GM10248 (cell line): Measurements from ENCODE around the gene MRPL48.
A peak's percentile ranks its signal among the peaks of the same experiment; 100 is the strongest.
"Not testable (repeated sequence)": the region's sequence is repeated elsewhere in the genome, so short reads cannot be mapped to it uniquely, and the experiment has no call there.

Experiments used
- CTCF ChIA-PET: fragments of 300-600 bp; sonication (Branson Sonifier 250); formaldehyde crosslinking; extraction: SDS; loops from one replicate; lab custom pipeline; 2021; ENCODE audit warnings: antibody characterized with exemption; lab: Yijun Ruan, JAX
- POLR2A ChIA-PET: fragments of 350-650 bp; sonication (Branson Sonifier 250); formaldehyde crosslinking; extraction: SDS; loops from one replicate; lab custom pipeline; 2020; ENCODE audit warnings: antibody characterized with exemption; lab: Yijun Ruan, JAX
- DNase-seq: peaks from one replicate; pipeline ENCODE4 v3.0.0; 2012; ENCODE audit errors: extremely low spot score
- TF ChIP-seq, protein P1 (sequence below): IDR thresholded peaks from 2 replicates; pipeline ENCODE4 v1.5.1; 2012; ENCODE audit warnings: mild to moderate bottlenecking, low read depth; ENCODE audit errors: extremely low read depth, missing control alignments, control extremely low read depth

Gene MRPL48

GRCh38 chr11:73872749-73873357 is 85.2 kb downstream of the MRPL48 start:
- DNase-seq = no peak
- TF ChIP-seq, protein P1, sequence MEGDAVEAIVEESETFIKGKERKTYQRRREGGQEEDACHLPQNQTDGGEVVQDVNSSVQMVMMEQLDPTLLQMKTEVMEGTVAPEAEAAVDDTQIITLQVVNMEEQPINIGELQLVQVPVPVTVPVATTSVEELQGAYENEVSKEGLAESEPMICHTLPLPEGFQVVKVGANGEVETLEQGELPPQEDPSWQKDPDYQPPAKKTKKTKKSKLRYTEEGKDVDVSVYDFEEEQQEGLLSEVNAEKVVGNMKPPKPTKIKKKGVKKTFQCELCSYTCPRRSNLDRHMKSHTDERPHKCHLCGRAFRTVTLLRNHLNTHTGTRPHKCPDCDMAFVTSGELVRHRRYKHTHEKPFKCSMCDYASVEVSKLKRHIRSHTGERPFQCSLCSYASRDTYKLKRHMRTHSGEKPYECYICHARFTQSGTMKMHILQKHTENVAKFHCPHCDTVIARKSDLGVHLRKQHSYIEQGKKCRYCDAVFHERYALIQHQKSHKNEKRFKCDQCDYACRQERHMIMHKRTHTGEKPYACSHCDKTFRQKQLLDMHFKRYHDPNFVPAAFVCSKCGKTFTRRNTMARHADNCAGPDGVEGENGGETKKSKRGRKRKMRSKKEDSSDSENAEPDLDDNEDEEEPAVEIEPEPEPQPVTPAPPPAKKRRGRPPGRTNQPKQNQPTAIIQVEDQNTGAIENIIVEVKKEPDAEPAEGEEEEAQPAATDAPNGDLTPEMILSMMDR = no peak
- POLR2A ChIA-PET = no interaction called here
- CTCF ChIA-PET = interaction anchor here (0.8 kb wide), 1 partner anchor 10 kb away, joined by 3 read pairs; no protein-coding TSS in a partner anchor

DNA sequence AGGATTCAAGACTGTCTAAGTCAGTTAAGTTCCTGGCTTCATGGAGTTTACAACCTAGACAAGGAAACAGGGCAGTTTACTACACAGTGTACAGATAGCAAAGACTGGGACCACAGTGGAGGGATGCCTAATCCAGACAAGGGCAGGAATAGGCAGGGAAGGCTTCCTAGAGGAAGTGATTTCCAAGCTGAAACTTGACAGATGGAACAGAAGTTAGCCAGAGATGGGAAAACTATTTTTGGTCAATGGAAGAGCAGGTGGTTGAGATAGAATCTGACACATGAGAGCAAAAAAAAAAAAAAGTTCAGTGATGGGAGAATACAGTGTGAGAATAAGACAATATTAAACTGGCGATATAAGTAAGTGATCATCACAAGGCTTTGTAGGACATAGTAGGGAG is 87.7 kb downstream of the MRPL48 start:
- CTCF ChIA-PET = no interaction called here
- POLR2A ChIA-PET = no interaction called here
- DNase-seq = no peak
- TF ChIP-seq, protein P1 = no peak

DNA sequence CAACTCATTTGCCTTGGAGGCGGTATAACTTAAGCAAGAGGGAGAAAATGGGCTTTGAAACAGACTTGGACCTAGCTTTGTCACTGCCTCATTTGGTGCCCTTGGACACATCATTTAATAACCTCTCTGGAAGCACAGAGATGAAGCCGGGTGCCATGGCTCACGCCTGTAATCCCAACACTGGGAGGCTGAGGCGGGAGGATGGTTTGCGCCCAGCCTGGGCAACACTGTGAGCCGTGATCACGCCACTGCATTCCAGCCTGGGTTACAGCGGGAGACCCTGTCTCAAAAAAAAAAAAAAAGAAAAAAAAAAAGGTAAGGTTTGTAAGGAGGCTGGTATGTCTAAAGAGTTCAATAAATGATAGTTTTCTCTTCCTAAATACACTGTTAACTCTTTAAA is 88.2 kb downstream of the MRPL48 start:
- DNase-seq = no peak
- TF ChIP-seq, protein P1 = no peak
- ChIA-PET POLR2A (no interaction called here), CTCF (no interaction called here)

DNA sequence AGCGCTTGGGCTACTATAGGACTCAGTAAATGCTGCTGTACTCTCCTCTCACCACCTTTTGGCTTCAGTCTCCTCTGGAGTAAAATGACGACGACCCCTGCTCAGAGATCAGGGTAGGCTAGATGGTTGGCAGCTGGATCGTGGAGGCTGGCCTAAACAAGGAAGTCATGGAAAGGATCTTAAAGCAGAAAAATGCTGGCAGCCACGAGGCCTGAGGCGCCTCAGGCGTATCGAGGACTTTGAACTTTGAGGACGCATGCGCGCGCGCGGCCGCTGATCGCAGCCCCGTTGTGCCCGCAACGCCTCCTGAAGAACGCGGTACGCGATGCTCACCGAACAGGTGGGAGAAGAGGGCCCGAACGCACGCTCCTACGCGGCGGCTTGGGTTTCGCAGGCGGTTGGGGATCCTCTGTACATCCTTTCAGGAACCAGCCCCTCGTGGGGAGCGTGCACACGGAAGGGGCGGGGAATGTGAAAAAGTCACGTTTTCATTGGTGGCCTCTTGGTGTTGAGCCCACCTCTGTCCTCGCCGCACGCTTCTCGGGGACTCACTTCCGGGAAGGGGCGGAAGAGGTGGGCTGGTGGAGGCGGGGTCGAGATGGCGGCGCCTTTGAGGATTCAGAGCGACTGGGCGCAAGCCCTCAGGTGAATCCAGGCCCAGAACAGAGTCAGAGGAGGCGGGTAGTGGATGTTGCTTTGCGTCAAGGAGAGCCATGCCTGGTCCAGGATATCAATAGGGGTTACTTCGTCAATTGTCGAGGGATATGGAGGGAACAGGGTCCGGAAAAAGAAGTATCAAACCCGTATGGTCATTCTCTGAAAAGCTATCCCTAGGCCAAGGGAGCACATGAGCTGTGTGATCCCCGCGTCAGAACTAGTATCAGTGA is 89.0 kb downstream of the MRPL48 start, which contains the start of the genes COA4 and PAAF1:
TSS of gene COA4 (minus strand) at position 423 of the 887 bp plus-strand sequence. CDS start 3,468 bp downstream, outside the sequence.
TSS of gene PAAF1 (plus strand) at position 576 of the 887 bp plus-strand sequence. CDS start at position 599, 23 bp downstream.
- TF ChIP-seq, protein P1 = no peak
- ChIA-PET POLR2A (no interaction called here), CTCF (no interaction called here)
- DNase-seq = peak; percentile 98

DNA sequence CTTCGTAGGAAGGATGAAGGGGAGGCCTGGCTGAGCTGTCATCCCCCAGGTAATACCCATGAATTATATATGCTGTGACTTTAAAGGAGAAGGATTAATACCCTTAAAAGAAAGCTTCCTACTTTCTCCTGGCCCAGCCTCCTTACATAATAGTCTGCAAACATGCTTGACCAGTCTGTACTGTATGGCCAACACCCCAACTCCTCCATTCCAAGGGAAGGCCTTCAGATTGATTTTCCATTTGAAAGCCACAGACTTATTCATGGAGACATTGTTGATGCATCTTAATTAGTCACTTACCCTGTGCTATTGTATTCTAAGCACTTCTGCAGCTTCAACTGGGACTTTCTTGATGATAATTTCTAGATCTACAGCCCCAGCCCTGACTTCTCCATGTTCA is 91.1 kb downstream of the MRPL48 start:
- CTCF ChIA-PET = interaction anchor here (0.7 to 1.3 kb wide), 3 partner anchors 10 to 27 kb away, joined by 3 to 4 read pairs (median 3); no protein-coding TSS in a partner anchor
- no peak for DNase-seq
- TF ChIP-seq, protein P1 = no peak
- POLR2A ChIA-PET = interaction anchor here (0.6 kb wide), 1 partner anchor 21 kb away, joined by 4 read pairs; no protein-coding TSS in a partner anchor

- DNase-seq, POLR2A ChIA-PET: not testable (repeated sequence)
- CTCF ChIA-PET = interaction anchor here (1.4 kb wide), 1 partner anchor 12 kb away, joined by 3 read pairs; no protein-coding TSS in a partner anchor
These were observed 92.8 kb downstream of the MRPL48 start for GRCh38 chr11:73880449-73880848.
